GM23248 (cell line): ENCODE data around the gene RNF39. TPM values are rescaled to one million over a fixed set of nuclear protein-coding genes. Genes with fewer than 3 reads are reported as not detected.

Experiments used
- DNase-seq: peaks from one replicate; pipeline ENCODE4 v3.0.0-alpha.2; 2015
- H2AFZ ChIP-seq: fragments of 200-600 bp; sonication (generic); 2 replicates; pipeline ENCODE4 v1.6.1; 2016; ENCODE audit warnings: antibody characterized with exemption
- H3F3A ChIP-seq: fragments of 200-600 bp; sonication (generic); 2 replicates; pipeline ENCODE4 v1.6.1; 2016; ENCODE audit warnings: mild to moderate bottlenecking, antibody characterized with exemption, mixed run types; ENCODE audit not compliant: insufficient read depth
- H3K27ac ChIP-seq: fragments of 200-600 bp; sonication (generic); 2 replicates; pipeline ENCODE4 v1.5.1; 2016; ENCODE audit warnings: mild to moderate bottlenecking
- H3K27me3 ChIP-seq: fragments of 200-600 bp; sonication (generic); replicated peaks from 2 replicates; pipeline ENCODE4 v1.6.1; 2016; ENCODE audit warnings: mild to moderate bottlenecking; ENCODE audit not compliant: insufficient read depth
- H3K36me3 ChIP-seq: fragments of 200-600 bp; sonication (generic); 2 replicates; pipeline ENCODE4 v1.6.1; 2016; ENCODE audit warnings: low read depth, mild to moderate bottlenecking
- H3K4me1 ChIP-seq: fragments of 200-600 bp; sonication (generic); 2 replicates; pipeline ENCODE4 v1.6.1; 2016; ENCODE audit warnings: mild to moderate bottlenecking; ENCODE audit not compliant: insufficient read depth
- H3K4me2 ChIP-seq: fragments of 200-600 bp; sonication (generic); one replicate; pipeline ENCODE4 v1.6.1; 2016; ENCODE audit warnings: mild to moderate bottlenecking; ENCODE audit not compliant: unreplicated experiment
- H3K4me3 ChIP-seq: fragments of 200-600 bp; sonication (generic); 2 replicates; pipeline ENCODE4 v1.5.1; 2016; ENCODE audit warnings: mild to moderate bottlenecking
- H3K79me2 ChIP-seq: fragments of 200-600 bp; sonication (generic); 2 replicates; pipeline ENCODE4 v1.6.1; 2016; ENCODE audit warnings: mild to moderate bottlenecking; ENCODE audit not compliant: insufficient read depth
- H3K9ac ChIP-seq: fragments of 200-600 bp; sonication (generic); 2 replicates; pipeline ENCODE4 v1.6.1; 2016; ENCODE audit warnings: mild to moderate bottlenecking
- H3K9me2 ChIP-seq: fragments of 200-600 bp; sonication (generic); 2 replicates; pipeline ENCODE4 v1.6.1; 2016; ENCODE audit warnings: mixed run types, mild to moderate bottlenecking, moderate library complexity; ENCODE audit not compliant: insufficient read depth
- H3K9me3 ChIP-seq: fragments of 200-600 bp; sonication (generic); one replicate; pipeline ENCODE4 v1.6.1; 2017; ENCODE audit warnings: low read depth
- H4K20me1 ChIP-seq: fragments of 200-600 bp; sonication (generic); 2 replicates; pipeline ENCODE4 v1.6.0; 2016; ENCODE audit not compliant: insufficient read depth
- EZH2 ChIP-seq: fragments of 200-600 bp; sonication (generic); IDR thresholded peaks from 2 replicates; pipeline ENCODE4 v1.6.1; 2018; ENCODE audit warnings: antibody characterized with exemption, mild to moderate bottlenecking; ENCODE audit not compliant: insufficient read depth, poor library complexity, severe bottlenecking
- EZH2phosphoT487 ChIP-seq: fragments of 200-600 bp; sonication (generic); IDR thresholded peaks from 2 replicates; pipeline ENCODE4 v1.6.1; 2018; ENCODE audit warnings: antibody characterized with exemption, moderate library complexity, mild to moderate bottlenecking, low read depth; ENCODE audit not compliant: insufficient read depth
- WGBS, 2 experiments: methylation state at CpG; one replicate each; pipeline ENCODE4 v1.1.6; 2015 to 2017; ENCODE audit warnings: low lambda C conversion rate in 2 of 2, low coverage in 1 of 2; ENCODE audit errors: missing lambda C conversion rate in 2 of 2; 5-methylcytosine and 5-hydroxymethylcytosine counted together
- in situ Hi-C: fragments of 300-500 bp; cut with MboI; formaldehyde crosslinking; loops from 2 replicates; pipeline ENCODE4 v1.15.0; 2020
- polyA plus RNA-seq: library from polyadenylated mRNA; unstranded; fragments of >200 nt; fragmentation: Nextera tagmentation; extraction: Ambion mirVana; gene quantifications from 2 replicates; pipeline ENCODE4 v1.2.1, GENCODE V29; 2016
- total RNA-seq: library from RNA; depleted of rRNA; stranded (reverse); fragments of >200 nt; shearing (Covaris generic); gene quantifications from 2 replicates; pipeline ENCODE4 v1.2.3, GENCODE V29; 2014

RNF39 gene
- total and polyA plus RNA-seq, 2 experiments from 2014 or later = 0.21 TPM; not detected in 1

GRCh38 chr6:30102414-30102969 is 26.9 kb upstream of the RNF39 start:
- Histone ChIP-seq H3K9me3 (no peaks in the 10 kb centered on the region), H2AFZ (peak overlapping the region; percentile 95), H3K4me1 (peaks cover 16% of the 10 kb centered on the region; the same call in 1 of the 2 replicates), H4K20me1 (no peaks in the 10 kb centered on the region), H3K36me3 (no peaks in the 10 kb centered on the region), H3K4me2 (peak overlapping the region; percentile 89), H3K4me3 (peak overlapping the region; percentile 74), H3F3A (peaks cover 9% of the 10 kb centered on the region; the same call in 1 of the 2 replicates), H3K9me2 (no peaks in the 10 kb centered on the region), H3K9ac (peak overlapping the region; percentile 72), H3K27me3 (peaks cover 28% of the 10 kb centered on the region), H3K27ac (no peak overlapping the region), H3K79me2 (no peaks in the 10 kb centered on the region)
- in situ Hi-C loops = no loop called here
- no peak for TF ChIP-seq EZH2
- no peak for TF ChIP-seq EZH2phosphoT487
- 32 to 40% methylated on average over 7 to 15 of the region's 15 CpGs for WGBS, 2 experiments
- peak; percentile 77 for DNase-seq

DNA sequence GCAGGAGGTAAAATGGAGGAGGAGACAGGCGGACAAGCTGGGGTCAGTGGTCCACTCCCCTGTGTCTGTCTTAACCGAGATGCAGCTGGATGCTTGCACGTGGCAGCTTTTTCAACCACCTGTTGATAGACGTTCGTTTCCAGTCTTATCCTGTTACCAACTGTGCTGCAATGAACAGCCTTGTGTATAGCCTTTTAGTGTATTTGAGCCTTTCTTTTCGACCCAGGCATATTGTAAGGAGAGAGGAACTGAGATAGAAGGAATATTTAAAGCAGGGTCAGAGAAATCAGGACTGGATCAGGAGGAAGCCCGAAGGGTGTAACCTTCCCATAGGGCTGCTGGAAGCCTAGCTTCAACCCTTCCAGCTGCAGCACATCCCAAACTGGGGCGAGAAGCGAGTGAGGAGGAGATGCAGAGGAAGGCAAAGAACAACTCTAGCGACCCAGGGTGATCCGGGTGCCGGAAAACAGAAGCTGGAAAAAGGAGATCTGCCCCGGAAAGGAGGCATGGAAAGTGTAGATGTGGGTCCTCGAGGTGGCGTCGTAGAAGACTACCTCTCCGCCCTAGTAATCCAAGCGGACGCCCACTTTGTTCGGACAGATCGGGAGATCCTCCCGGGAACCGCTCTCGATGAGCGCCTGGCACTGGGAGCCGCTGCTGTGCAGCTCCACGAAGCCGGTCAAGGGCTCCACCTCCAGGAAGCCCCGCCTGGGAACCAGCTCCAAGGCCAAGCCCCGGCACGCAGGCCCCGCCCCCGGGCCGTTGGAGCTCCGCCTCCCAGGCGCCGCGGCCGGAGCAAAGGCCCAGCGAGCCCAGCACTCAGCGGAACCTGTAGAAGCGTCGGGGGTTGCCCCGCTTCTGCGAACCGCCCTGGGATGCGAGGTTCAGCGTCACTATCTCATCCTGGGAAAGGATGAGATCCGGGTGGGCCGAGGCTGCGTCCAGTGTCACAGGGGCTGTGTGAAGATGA is 26.2 kb upstream of the RNF39 start:
- no peak overlapping the region for H3K27ac ChIP-seq
- peaks cover 34% of the 10 kb centered on the region for H3K27me3 ChIP-seq
- H4K20me1 ChIP-seq = no peaks in the 10 kb centered on the region
- peak overlapping the region; percentile 95 for H2AFZ ChIP-seq
- in situ Hi-C loops = no loop called here
- peak overlapping the region; percentile 89 for H3K4me2 ChIP-seq
- no peaks in the 10 kb centered on the region for H3K36me3 ChIP-seq
- no peaks in the 10 kb centered on the region for H3K79me2 ChIP-seq
- peak; percentile 97 for DNase-seq
- WGBS, 2 experiments = 1% methylated on average over 45 to 51 of the region's 51 CpGs
- peaks cover 16% of the 10 kb centered on the region; the same call in 1 of the 2 replicates for H3K4me1 ChIP-seq
- no peaks in the 10 kb centered on the region for H3K9me2 ChIP-seq
- peaks cover 9% of the 10 kb centered on the region; the same call in 1 of the 2 replicates for H3F3A ChIP-seq
- peak overlapping the region; percentile 72 for H3K9ac ChIP-seq
- peak overlapping the region; percentile 70 for H3K4me3 ChIP-seq
- no peaks in the 10 kb centered on the region for H3K9me3 ChIP-seq
- TF ChIP-seq EZH2phosphoT487 = no peak
- TF ChIP-seq EZH2 = no peak

- Histone ChIP-seq H3K27me3 (peaks cover 38% of the 10 kb centered on the region), H3K9me3 (no peaks in the 10 kb centered on the region)
- in situ Hi-C loops = no loop called here
These were observed 25.2 kb upstream of the RNF39 start for GRCh38 chr6:30100585-30101443.

More at GRCh38 chr6:30100585-30101443, 25.2 kb upstream of the RNF39 start:
- H3K9me2 ChIP-seq = no peaks in the 10 kb centered on the region
- H3K4me2 ChIP-seq = peak overlapping the region; percentile 89
- H3K27ac ChIP-seq = no peak overlapping the region
- peak overlapping the region; percentile 70 for H3K4me3 ChIP-seq
- H3K36me3 ChIP-seq = no peaks in the 10 kb centered on the region
- peak overlapping the region; percentile 7; the same call in 1 of the 2 replicates for H3K9ac ChIP-seq
- no peaks in the 10 kb centered on the region for H4K20me1 ChIP-seq
- peak overlapping the region; percentile 95 for H2AFZ ChIP-seq
- TF ChIP-seq EZH2phosphoT487 (no peak), EZH2 (peak; percentile 16)
- no peaks in the 10 kb centered on the region for H3K79me2 ChIP-seq
- 1 to 4% methylated on average over 29 to 45 of the region's 47 CpGs for WGBS, 2 experiments
- H3F3A ChIP-seq = peaks cover 9% of the 10 kb centered on the region; the same call in 1 of the 2 replicates
- peak; percentile 50 for DNase-seq
- H3K4me1 ChIP-seq = peaks cover 16% of the 10 kb centered on the region; the same call in 1 of the 2 replicates
